ENCODE data around the gene PALS1.

PALS1 gene

GRCh38 chr14:67232621-67233020, 8.6 kb upstream of the PALS1 start:
- DNase-seq (ENCODE audit: low read depth, low spot score) = no peak
- in situ Hi-C loops (cut with HindIII; ENCODE audit: low sequenced_read_pairs) = no loop called here

GRCh38 chr14:67237591-67237990, 3.6 kb upstream of the PALS1 start:
- no peak overlapping the region for H3K4me3 ChIP-seq (ENCODE audit: low read depth, low read length)

More at GRCh38 chr14:67232621-67233020, 8.6 kb upstream of the PALS1 start:
- H3K4me3 ChIP-seq (ENCODE audit: low read depth, low read length) = no peak overlapping the region
- no peak for TF ChIP-seq CTCF (IDR thresholded peaks at IDR 0.05; ENCODE audit: low read depth, low read length)

GRCh38 chr14:67239582-67239981, 1.7 kb upstream of the PALS1 start:
- TF ChIP-seq CTCF (IDR thresholded peaks at IDR 0.05; ENCODE audit: low read depth, low read length) = no peak
- in situ Hi-C loops (cut with HindIII; ENCODE audit: low sequenced_read_pairs) = no loop called here
- H3K4me3 ChIP-seq (ENCODE audit: low read depth, low read length) = no peak overlapping the region
- DNase-seq (ENCODE audit: low read depth, low spot score) = no peak

More at GRCh38 chr14:67237591-67237990, 3.6 kb upstream of the PALS1 start:
- no peak for TF ChIP-seq CTCF (IDR thresholded peaks at IDR 0.05; ENCODE audit: low read depth, low read length)
- in situ Hi-C loops (cut with HindIII; ENCODE audit: low sequenced_read_pairs) = no loop called here
- DNase-seq (ENCODE audit: low read depth, low spot score) = no peak

GRCh38 chr14:67240168-67240932, 885 bp upstream of the PALS1 start:
- in situ Hi-C loops (cut with HindIII; ENCODE audit: low sequenced_read_pairs) = no loop called here
- no peak for TF ChIP-seq CTCF (IDR thresholded peaks at IDR 0.05; ENCODE audit: low read depth, low read length)
- peak overlapping the region; percentile 66 for H3K4me3 ChIP-seq (ENCODE audit: low read depth, low read length)
- DNase-seq (ENCODE audit: low read depth, low spot score) = peak; percentile 21

GRCh38 chr14:67240978-67241410, 241 bp upstream of the PALS1 start:
- no peak for TF ChIP-seq CTCF (IDR thresholded peaks at IDR 0.05; ENCODE audit: low read depth, low read length)
- peak; percentile 99 for DNase-seq (ENCODE audit: low read depth, low spot score)
- in situ Hi-C loops (cut with HindIII; ENCODE audit: low sequenced_read_pairs) = no loop called here
- H3K4me3 ChIP-seq (ENCODE audit: low read depth, low read length) = peak overlapping the region; percentile 76

GRCh38 chr14:67242168-67242420, 859 bp downstream of the PALS1 start:
- no peak for DNase-seq (ENCODE audit: low read depth, low spot score)
- peak overlapping the region; percentile 76 for H3K4me3 ChIP-seq (ENCODE audit: low read depth, low read length)
- no peak for TF ChIP-seq CTCF (IDR thresholded peaks at IDR 0.05; ENCODE audit: low read depth, low read length)
- in situ Hi-C loops (cut with HindIII; ENCODE audit: low sequenced_read_pairs) = no loop called here
